RKO (cell line): ENCODE measurements around the gene WDR54.
"Not testable (repeated sequence)": the region's sequence is repeated elsewhere in the genome, so short reads cannot be mapped to it uniquely, and the experiment has no call there.

Experiments
- DNase-seq: peaks from one replicate; pipeline ENCODE4 v3.0.0-alpha.2; 2016; ENCODE audit warnings: low spot score

The WDR54 gene

GRCh38 chr2:74406035-74406434, 15.5 kb upstream of the WDR54 start:
- no peak for DNase-seq

GRCh38 chr2:74407682-74408081, 13.8 kb upstream of the WDR54 start:
- no peak for DNase-seq

- DNase-seq: no peak
Observed at GRCh38 chr2:74413001-74413698, 8.4 kb upstream of the WDR54 start.

- DNase-seq: no peak
Observed at GRCh38 chr2:74414441-74414840, 7.1 kb upstream of the WDR54 start.

- no peak for DNase-seq
Observed at GRCh38 chr2:74414881-74415761, 6.4 kb upstream of the WDR54 start.

- DNase-seq: no peak
Observed at GRCh38 chr2:74415762-74416395, 5.7 kb upstream of the WDR54 start.

GRCh38 chr2:74416778-74417177, 4.8 kb upstream of the WDR54 start:
- no peak for DNase-seq

- DNase-seq: no peak
Observed at GRCh38 chr2:74417197-74417596, 4.3 kb upstream of the WDR54 start.

- DNase-seq: no peak
Observed at GRCh38 chr2:74417763-74418162, 3.8 kb upstream of the WDR54 start.

- DNase-seq: no peak
Observed at GRCh38 chr2:74418312-74418711, 3.2 kb upstream of the WDR54 start.

GRCh38 chr2:74419345-74419744, 2.2 kb upstream of the WDR54 start:
- no peak for DNase-seq

GRCh38 chr2:74420006-74420405, 1.5 kb upstream of the WDR54 start:
- no peak for DNase-seq

GRCh38 chr2:74420443-74421103, 957 bp upstream of the WDR54 start:
- DNase-seq: not testable (repeated sequence)

GRCh38 chr2:74423231-74424095, 1.9 kb downstream of the WDR54 start:
- no peak for DNase-seq

GRCh38 chr2:74424139-74424992, 2.8 kb downstream of the WDR54 start:
- no peak for DNase-seq

GRCh38 chr2:74424995-74425406, 3.5 kb downstream of the WDR54 start:
- no peak for DNase-seq

- no peak for DNase-seq
Observed at GRCh38 chr2:74425523-74425922, 4.0 kb downstream of the WDR54 start.

GRCh38 chr2:74426181-74426758, 4.7 kb downstream of the WDR54 start:
- DNase-seq: no peak

GRCh38 chr2:74427551-74427950, 6.0 kb downstream of the WDR54 start:
- DNase-seq: peak; percentile 35

- no peak for DNase-seq
Observed at GRCh38 chr2:74428675-74429074, 7.1 kb downstream of the WDR54 start.
